HG03095 (cell line): ENCODE results near the gene HOXB13.

Experiments used
- ATAC-seq: cut with Tn5 transposase; IDR thresholded peaks from one replicate; pipeline ENCODE4 v1.9.1; 2021; ENCODE audit warnings: moderate library complexity; ENCODE audit not compliant: unreplicated experiment

The HOXB13 gene

DNA sequence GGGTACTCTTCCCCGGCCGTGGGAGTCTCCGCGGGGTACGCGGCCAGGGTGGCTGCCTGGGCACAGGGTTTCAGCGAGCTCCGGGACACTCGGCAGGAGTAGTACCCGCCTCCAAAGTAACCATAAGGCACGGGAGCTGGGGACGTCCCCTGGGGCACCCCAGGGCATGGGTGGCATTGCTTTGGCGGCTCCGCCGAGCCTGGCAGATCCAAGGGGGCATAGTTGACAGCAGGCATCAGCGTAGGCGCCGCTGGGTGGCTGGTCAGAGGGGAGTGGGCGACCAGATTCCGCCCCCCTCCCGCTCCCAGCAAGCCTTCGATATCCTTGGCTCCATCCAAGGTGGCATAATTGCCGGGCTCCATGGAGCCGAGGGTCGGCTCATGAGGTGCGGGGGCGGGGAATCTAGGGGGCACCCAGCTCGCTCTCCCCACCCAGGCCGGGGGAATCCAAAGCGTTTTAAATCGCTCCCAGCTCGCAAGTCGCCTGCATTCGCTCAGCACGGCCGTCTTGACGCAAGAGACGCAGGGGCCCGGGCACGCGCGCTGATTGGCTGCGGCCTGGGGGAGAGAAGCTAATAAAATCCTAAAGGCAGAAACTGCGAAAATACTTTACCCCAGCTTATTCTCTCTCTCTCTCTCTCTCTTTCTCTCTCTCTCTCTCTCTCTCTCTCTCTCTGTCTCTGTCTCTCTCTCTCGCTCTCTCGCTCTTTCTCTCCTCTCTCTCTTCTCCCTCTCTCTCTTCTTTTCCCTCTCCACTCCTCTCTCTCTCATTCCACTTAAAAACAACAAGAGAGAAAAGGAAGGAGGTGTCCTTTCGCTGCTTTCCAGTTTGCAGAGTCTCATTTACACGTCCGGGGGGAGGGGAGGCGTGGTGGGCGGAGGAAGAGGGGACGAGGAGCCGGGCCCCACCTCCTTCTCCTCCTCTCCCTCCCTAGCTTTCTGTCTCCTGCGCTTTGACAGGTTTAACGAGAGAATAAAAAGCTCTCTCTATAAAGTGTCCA is at the start of gene HOXB13:
HOXB13 (minus strand) TSS at position 519 of the 1,000 bp plus-strand sequence; CDS start at position 362, 157 bp downstream.
- ATAC-seq: no peak

DNA sequence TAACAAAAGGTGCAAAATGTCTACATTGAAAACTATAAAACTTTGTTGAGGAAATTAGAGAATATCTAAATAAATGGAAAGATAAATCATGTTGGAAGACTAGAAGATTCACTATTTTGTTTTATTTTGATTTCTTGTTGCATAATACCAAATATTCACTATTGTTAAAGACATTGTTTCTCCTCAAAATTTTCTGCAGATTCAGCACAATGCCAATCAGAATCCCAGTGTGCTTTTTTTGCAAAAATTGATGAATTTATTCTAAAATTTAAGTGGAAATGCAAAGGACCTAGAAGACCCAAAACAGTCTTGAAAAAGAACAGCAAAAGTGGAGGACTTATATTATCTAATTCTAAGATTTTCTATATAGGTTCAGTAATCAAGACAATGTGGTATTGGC is 48.1 kb upstream of the HOXB13 start:
- ATAC-seq: no peak

DNA sequence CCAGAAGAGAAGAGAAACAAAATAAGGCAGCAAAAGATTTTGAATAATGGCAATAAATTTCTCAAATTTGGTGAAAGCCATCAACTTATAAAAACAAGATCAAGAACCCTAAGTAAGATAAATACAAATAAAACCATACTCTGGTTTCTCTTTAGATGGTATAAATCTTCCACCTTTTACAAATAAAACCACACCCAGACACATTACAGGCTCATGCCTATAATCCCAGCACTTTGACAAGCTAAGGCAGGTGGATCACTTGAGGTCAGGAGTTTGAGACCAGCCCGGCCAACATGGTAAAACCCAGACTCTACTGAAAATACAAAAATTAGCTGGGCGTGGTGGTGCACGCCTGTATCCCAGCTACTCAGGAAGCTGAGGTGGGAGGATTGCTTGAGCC is 44.7 kb upstream of the HOXB13 start:
- ATAC-seq: no peak

DNA sequence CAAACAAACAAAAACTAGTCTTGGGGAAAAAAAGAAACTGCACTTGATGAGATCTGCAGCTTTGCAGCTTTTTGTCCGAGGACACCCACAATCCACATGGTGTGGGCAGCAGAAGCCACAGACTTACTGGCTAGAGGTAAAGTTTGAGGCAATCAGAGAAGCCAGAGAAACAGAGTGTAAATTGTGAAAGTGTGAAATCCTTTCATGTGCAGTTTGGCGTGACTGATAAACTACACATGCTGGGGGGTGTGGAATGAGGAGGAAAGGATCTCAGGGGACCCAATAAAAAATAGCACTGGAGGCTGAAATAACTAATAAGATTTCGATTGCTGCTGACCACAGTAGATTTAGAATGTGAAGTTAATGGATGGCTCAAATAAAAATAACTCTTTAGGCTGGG is 42.4 kb upstream of the HOXB13 start:
- ATAC-seq: no peak

DNA sequence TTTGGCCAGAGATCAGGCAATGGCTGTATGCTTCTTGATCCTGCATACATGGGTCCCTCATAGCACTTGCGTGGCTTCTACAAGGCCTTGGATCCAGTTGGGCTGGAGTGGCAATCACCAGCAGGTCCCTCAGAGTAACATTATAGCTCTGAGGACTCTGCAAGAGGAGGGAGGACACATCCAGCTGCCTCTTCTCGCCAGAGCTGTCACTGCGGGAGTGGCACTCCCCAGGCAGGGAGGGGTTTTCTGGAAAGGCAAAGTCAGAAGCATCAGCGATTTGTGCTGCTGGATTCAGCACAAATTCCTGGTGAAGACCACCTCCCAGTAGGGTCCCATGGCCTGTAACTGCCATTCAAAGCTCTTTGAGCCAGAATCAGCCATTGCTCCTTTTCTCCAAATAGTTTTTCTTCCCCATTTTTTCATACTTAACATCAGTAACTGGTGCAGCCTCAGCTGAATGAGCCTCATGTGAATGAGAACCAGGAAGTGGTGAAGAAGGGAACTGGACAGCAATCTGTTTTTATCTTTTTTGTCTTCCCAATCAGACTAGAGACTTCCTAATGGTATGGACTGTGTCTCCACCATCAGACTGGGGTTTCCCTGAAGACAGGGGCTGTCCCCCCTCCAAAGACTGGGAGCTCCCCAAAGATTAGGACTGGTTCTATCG is 40.6 kb upstream of the HOXB13 start:
- no peak for ATAC-seq

DNA sequence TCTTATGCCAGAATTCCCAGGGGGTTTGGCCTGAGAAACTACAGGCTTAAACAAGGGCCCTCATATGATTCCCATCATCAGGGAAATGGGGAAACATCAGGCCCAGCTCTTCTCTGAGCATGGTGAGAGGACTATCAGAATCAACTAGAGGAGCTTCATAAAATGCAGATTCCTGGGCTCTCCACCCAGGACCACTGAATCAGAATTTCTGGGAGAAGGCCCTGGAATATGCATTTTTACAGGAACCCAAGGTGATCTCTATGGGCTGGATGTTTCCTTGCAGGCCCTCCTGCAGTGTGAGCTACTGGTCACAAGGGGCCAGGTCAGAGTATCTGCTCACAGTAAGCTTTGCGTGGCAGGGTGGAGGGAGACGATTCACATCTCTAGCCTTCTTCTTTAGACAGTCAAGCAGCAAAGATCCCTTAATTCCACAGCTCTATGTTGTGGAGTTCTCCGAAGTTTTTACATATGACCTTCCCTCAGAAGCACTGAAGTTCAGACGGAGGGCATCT is 38.8 kb upstream of the HOXB13 start:
- no peak for ATAC-seq

DNA sequence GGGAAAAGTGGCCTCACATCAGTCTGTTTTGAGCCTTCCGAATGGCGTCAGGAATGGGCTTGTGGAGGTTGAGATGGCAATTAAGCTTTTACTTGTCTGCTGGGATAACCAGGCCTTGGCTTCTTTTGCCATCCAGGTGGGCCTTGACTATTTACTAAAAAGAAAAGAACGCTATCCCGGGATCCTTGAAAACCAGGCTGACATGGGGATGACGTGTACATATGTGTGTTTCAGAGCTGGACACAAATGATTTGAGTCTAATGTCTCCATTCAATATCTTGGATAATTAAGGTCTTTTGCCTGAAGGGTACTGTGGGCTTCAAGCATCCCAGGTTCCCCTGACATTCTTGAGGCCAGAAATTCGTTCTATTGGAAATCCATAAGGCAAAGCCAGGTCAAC is 32.6 kb upstream of the HOXB13 start:
- no peak for ATAC-seq

DNA sequence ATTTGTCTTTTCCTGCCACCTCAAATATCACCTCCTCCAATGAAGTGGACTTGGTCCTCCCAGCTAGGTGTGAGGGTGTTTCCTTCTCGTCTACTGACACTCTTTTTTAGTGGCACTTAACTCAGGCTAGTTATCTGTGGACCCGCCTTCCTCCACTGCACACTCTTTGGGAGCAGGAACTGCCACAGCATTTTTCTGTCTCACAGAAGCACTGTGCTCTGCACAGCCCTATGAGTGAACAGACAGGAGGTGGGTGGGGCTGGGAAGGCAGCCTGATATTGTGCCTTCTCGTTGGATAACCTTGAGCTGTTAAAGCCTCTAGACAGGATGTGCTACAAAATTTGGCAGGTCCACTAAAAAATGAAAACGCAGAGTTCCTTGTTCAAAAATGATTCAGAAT is 31.9 kb upstream of the HOXB13 start:
- ATAC-seq: no peak

DNA sequence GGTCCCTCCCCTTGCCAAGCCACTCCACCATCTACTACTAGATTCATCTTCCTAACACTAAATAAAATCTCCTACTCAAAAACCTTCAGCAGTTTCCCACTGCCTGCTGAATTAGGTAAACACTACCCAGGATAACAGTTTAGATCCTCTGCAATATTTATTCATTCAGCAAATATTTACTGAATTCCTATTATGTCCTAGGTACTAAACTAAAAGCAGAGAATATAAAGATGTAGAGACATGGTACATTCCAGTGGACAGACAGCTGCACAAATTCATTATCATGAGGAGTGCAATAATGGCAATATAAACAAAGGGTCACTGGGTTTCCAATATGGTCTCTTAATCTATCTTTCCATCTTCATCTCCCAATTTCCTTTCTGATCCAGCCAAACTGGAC is 30.7 kb upstream of the HOXB13 start:
- no peak for ATAC-seq

DNA sequence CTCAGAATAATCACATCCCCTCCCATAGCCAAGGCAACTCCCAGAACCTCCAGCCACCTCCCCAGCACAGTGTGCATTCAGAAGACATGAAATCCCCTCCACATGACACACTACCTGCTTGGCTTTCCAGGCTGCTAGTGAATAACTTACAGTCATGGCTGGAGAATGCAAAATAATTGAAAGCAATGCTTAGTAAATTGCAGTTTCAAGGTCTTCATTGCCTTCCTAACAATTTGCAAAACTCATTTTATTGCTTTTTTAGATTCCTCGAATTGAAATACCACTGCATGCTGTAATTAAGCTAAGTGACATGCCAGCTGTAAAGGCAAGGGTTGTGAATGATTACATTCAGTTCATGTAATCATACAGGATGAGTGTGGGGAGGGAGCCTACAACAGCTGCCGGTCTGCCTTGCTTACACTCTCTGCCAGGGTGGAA is 29.0 kb upstream of the HOXB13 start:
- ATAC-seq: no peak

DNA sequence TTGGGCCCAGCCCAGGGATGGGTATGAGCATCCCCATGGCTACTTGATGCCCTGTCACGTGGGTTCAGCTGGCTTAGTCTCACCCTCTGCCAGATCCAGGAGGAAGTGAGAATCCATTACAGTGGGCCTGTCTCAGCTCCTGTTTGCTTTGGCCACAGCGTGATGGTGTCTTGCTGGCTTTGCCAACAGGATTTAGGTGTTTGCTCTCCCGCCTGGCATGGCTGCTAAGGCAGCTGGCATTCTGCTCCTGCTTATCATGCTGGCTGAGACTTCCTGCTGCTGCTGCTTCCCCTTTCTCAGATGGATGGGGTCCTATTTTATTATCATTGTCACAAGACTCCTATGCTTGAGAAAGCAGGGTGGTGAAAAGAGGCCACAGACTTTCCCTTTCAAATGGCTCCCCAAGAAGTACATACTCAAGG is 28.3 kb upstream of the HOXB13 start:
- ATAC-seq: no peak

DNA sequence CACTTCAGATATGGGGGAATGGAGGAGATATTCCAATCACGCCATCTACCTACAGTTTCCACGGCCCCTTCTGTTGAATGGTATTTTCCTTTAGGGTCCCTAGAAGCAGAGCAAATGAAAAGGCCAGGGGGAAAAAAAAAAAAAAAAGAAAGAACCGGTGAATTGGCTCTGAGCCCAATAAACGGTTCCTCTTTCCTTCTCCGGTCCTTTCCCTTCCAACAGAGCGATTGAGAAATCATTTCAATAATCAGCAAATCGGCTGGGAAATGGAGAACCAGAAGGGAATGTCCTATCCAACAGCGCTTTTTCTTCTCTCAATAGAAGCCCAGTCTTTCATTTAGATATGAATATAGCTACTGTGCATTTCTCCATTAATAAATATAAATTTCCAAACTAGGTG is 26.8 kb upstream of the HOXB13 start:
- no peak for ATAC-seq

DNA sequence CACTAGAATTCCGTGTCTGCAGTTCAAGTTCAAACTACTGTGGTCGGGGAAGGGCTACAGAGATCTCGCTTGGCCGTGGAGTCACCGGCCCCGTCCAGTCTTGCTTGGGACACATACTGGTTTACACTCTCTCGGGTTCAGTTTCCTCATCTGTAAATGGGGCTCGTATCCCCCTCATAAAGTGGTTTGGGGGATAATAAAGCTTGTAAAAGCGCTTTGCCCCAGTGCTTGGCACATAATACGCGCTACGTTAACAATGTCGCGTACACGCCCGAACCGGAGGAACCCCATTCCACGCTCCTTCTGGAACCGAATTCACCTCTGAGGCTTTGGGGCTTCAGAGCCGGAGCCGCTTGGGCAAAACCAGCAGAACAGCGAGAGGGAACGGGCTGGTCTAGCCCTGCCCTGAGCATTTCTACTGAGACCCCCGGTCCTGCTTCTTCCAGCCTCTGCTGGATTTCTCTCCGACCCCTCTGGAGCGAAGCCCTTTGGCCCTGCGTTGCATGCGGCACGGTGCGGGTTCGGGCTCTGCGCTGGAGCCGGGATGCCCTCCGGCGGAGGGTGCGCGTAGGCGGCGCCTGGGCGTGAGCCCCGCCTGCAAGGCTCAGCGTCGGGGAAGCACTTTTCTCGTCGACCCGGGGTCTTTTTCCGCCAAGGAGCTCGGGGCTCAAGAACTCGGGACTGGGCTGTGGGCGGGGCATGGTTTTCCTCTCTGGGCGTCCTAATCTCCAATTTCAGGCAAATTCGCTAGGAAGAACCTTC is 26.1 kb upstream of the HOXB13 start:
- no peak for ATAC-seq

DNA sequence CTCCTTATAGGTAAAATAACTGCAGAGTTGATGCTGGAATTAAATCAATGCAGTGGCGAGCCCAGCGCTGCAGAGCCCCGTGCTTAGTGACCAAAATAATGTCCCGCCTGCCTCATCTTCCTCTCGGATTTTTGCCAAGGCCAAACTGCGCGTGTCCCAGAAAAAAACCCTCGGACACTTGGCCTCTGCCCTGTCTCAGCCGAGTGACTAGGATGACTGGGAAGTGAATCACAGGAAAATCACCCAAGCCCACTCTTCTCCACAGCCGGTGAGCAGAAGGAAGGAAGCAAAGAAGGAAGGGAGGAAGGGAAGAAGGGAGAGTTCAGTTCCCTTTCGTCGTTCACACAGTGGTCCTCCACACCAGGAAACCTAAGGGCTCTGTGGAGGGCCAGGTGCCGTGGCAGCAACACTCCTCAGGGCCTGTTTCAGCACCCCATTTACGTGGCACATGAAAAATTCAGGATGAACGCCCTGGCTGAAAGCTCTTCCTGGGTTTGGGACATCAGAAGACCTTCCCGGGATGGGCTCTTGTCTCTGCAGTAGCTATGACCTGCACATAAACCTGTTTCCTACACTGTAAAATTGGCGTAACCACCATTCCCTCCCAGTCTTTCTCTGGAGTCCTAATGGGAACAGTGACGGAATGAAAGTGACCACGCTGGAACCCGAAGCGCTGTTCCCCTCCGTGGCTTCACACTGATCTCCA is 25.4 kb upstream of the HOXB13 start:
- no peak for ATAC-seq

DNA sequence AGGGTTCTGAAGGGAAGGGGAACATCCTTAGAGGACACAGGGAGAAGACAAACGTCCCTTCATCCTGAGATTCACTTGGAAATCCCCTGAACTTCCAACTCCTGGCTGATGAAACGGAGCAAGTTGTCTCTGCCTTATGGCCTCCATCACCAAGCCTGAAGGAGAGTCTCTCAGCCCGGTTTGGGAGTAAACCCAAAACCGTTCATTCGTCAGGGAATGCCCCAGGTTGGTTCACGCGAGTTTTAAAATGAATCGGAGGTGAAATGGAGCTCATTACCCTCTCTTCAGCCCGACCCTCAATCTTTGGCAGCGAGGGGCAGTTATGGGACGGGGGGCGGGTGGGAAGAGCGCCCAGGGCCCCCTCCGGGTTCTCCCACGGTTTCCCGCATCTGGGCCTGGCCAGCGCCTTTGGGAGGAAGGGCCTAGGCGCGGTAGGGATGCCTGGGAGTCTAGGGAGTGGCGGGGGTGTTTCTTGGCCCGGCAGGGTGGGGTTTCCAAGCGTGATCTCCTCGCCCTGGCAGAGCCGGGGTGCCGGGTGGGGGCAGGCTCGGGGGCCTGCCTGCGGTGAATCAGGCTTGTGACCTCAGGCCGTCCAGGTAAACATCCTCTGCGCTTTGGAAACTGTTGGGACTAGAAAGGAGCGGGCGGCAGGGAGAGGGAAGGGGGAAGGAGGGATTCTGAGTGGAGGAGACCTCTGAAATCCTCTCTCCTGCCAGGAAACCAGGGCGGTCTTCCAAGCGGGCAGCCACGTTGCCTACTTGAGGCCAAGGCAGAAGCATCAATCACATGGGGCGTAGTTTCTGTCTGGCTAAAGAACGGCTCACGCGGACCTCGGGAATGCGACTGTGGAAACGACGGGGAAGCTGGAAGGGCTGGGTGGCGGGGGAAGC is 24.1 kb upstream of the HOXB13 start:
- no peak for ATAC-seq

DNA sequence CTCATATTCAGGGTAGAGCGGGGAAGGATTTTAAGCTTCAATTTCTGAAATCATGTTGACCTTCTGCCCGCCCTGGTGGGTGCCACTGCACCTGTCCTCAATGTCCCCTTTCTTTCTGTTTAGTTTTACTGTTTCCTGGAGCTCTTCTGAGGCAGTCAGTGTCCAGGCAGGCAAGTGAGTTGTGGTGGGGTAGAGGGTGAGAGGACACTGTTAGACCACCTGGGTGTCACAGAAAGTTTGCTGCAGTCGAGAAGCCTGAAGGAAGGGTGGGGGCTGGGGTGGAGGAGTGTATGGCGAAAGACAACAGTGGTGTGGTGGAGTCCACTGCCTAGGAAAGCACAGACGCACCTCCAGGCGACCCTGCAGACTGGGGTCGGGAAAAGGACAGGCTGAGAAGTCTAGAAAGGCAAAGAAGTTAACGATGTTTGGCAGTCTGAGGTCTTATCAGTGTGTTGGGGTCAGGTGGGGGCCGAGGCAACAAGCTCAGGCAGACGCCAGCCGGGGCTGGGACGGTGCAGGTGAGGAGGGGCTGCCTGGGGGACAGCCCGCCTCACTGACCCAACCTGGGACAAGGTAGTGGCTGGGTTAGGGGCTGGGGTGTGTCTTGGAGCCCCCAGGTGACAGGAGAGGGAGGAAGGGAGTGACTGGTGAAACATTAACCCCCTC is 23.3 kb upstream of the HOXB13 start:
- no peak for ATAC-seq

DNA sequence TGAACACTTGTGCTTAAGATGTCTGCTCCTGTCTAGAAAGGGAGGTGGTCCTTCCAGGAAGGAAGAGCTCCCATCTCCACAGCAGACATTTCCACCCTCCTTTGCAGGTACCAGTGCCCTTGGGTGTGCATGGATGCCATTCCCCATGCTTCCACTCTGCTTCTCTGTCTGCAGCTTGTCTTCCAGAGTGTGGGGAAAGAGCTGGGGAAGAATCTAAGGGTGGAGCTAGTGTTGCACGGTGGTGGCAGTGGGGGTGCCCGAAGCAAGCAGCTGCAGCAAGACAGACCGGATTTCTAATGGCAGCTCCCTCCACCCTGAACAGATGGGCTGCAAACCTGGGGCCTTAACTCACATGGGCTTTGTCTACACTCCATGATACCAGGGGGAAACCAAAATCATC is 22.6 kb upstream of the HOXB13 start:
- ATAC-seq: no peak

DNA sequence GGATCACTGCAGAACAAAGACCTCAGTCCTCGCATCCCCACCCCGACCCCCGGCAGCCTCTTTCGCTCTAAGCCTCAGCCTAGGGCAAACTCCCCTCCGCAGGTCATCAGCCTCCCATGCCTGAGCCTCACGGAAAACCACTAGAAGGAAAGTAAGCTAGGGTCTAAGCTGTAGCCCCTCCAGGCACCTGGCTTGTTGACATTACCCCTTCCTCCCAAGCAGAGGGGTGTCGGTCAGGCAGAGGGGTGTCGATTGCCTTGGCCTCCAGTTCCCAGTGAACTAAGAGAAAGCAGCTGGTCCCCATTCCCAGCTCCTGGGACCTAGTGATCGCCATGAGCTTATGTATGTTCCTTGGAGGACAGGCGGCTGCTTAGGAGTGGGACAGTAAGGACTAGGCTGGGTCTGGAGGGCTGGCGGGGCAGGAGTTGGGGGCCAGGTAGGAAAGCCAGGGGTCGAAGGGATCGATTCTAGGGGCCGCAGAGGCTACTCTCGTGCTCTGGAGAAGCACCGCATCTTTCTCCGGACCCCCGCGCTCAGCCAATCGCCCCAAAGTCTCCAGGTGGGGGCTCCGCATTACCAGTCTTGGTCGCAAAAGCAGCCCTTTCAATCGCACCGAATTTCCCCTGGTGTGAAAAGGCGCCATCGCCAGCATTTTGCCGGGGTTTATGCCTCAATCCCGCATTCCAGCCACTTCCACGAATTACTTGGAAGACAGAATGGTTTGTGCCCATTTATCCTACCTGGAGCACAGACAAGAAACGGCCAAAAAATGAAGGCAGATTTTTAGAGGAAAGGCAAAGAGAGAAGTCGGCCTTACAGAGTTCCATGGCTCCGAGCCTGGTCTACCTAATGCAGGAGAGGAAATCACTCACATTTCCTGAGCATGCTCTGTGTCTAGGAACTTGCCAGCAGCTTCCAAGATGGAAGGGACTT is 21.3 kb upstream of the HOXB13 start:
- ATAC-seq: no peak
